ENCODE results near the gene BAX. TPM values are rescaled to one million over a fixed set of nuclear protein-coding genes. Genes with fewer than 3 reads are reported as not detected.

BAX gene
- total and polyA plus RNA-seq, 2 donors (not counting 1 experiment from before 2014, with no cell fraction given), result 95.3 to 109 TPM

DNA sequence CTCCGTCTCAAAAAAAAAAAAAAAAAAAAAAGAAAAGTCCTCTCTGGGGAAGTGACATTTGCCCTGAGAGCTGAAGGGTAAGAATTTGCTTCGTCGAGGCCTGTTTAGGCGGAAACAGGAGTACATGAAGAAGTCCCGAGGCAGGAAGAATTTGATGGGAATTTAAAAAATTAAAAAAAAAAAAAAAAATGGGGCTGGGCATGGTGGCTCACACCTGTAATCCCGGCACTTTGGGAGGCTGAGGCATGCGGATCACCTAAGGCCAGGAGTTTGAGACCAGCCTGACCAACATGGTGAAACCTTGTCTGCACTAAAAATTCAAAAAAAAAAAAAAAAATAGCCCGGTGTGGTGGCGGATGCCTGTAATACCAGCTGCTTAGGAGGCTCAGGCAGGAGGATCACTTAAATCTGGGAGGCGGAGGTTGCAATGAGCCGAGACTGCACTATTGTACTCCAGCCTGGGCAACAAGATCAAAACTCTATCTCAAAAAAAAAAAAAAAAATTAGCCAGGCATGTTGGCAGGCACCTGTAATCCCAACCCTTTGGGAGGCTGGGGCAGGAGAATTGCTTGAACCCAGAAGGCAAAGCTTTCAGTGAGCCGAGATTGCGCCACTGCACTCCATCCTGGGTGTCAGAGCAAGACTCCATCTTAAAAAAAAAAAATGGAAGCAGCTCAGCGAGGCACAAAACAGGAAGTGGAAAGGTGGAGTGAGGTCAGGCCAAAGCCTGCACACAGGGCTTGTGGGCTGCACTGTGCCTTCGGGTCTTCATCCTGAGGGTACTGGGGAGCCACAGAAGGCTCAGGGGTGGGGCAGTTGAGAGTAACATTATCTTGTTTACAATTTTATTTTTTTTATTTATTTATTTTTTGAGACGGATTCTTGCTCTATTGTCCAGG lies 4.9 kb downstream of the BAX start:
- Histone ChIP-seq H3K4me1 (ENCODE audit: control insufficient read depth in 2 of 2, insufficient read depth in 2 of 2, low read length in 2 of 2) (peaks cover 34 to 42% of the 10 kb centered on the region in 2 donors), H3K36me3 (replicated peaks in 1 of 2; ENCODE audit: control extremely low read depth in 1 of 2, control insufficient read depth in 1 of 2, extremely low read depth in 1 of 2, insufficient read depth in 2 of 2, low read length in 1 of 2) (peaks cover 1 to 5% of the 10 kb centered on the region in 2 experiments), H3K79me2 (ENCODE audit: control insufficient read depth, insufficient read depth, low read length) (peaks cover 31% of the 10 kb centered on the region), H3K9me3 (ENCODE audit: control extremely low read depth in 1 of 3, control insufficient read depth in 2 of 3, insufficient read depth in 1 of 3, low read length in 2 of 3) (no peaks in the 10 kb centered on the region), H3K4me3 (ENCODE audit: control extremely low read depth in 1 of 5, extremely low read depth in 1 of 5, insufficient read depth in 1 of 5, low read depth in 2 of 5, low read length in 4 of 5) (no peak overlapping the region), H3K4me2 (replicated peaks; ENCODE audit: low read depth, low read length, poor library complexity, severe bottlenecking) (no peak overlapping the region), H2AFZ (ENCODE audit: insufficient read depth, low read depth, low read length, poor library complexity, severe bottlenecking) (no peak overlapping the region), H4K20me1 (ENCODE audit: control insufficient read depth, insufficient read depth, low read length, poor library complexity, severe bottlenecking) (no peaks in the 10 kb centered on the region), H3K27ac (ENCODE audit: low read length in 2 of 2) (no peak overlapping the region), H3K9ac (ENCODE audit: low read length) (no peak overlapping the region), H3K27me3 (replicated peaks in 1 of 4; ENCODE audit: control extremely low read depth in 1 of 4, control insufficient read depth in 3 of 4, insufficient read depth in 4 of 4, low read length in 3 of 4) (no peaks in the 10 kb centered on the region)
- POLR2A ChIA-PET, result interaction anchor here (0.6 to 0.7 kb wide), 5 partner anchors 100 to 741 kb away, joined by 3 to 7 read pairs (median 5); no protein-coding TSS in a partner anchor
- Mint-ChIP-seq H3K4me3 (no peak overlapping the region), H3K9me3 (ENCODE audit: insufficient read depth) (no peaks in the 10 kb centered on the region), H3K27me3 (no peaks in the 10 kb centered on the region), H3K4me1 (peaks cover 50% of the 10 kb centered on the region), H3K27ac (no peak overlapping the region)
- ATAC-seq (ENCODE audit: low read depth), result no peak
- no peak for TF ChIP-seq EZH2 (IDR thresholded peaks at IDR 0.05; ENCODE audit: borderline replicate concordance, insufficient read depth, low read depth, low read length, poor library complexity, severe bottlenecking)
- TF ChIP-seq, protein P1, sequence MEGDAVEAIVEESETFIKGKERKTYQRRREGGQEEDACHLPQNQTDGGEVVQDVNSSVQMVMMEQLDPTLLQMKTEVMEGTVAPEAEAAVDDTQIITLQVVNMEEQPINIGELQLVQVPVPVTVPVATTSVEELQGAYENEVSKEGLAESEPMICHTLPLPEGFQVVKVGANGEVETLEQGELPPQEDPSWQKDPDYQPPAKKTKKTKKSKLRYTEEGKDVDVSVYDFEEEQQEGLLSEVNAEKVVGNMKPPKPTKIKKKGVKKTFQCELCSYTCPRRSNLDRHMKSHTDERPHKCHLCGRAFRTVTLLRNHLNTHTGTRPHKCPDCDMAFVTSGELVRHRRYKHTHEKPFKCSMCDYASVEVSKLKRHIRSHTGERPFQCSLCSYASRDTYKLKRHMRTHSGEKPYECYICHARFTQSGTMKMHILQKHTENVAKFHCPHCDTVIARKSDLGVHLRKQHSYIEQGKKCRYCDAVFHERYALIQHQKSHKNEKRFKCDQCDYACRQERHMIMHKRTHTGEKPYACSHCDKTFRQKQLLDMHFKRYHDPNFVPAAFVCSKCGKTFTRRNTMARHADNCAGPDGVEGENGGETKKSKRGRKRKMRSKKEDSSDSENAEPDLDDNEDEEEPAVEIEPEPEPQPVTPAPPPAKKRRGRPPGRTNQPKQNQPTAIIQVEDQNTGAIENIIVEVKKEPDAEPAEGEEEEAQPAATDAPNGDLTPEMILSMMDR (IDR thresholded peaks at IDR 0.05), result no peak
- 85% methylated on average over 7 of the region's 16 CpGs for WGBS (ENCODE audit: insufficient coverage)
- intact Hi-C loops (cut with micrococcal nuclease), result loop anchor here (5.0 kb wide), 1 partner anchor 322 kb away; the partner anchor contains the start of gene DBP
- DNase-seq, result no peak
- CTCF ChIA-PET, result interaction anchor here (2.4 kb wide), 1 partner anchor 11 kb away, joined by 8 read pairs; no protein-coding TSS in a partner anchor
